Tibial nerve (tissue), 4 donors: ENCODE results near the gene RPS6KL1. TPM values are rescaled to one million over a fixed set of nuclear protein-coding genes. Genes with fewer than 3 reads are reported as not detected.

ENCODE experiments used
- DNase-seq, 2 donors: peaks; one replicate each; pipeline ENCODE4 v3.0.0-alpha.2; 2019; ENCODE audit warnings: low spot score in 2 of 2
- H3K27ac ChIP-seq, 4 donors: fragments of 200-600 bp; sonication (generic) in 3 of 4; one replicate each; pipeline ENCODE4 v1.5.1; 2017 to 2019; ENCODE audit warnings: mild to moderate bottlenecking in 1 of 4
- H3K27me3 ChIP-seq, 2 donors: fragments of 200-600 bp; sonication (generic) in 1 of 2; one replicate each; pipeline versions ENCODE4 v1.5.1 to v1.6.0; 2017 to 2019
- H3K36me3 ChIP-seq, 3 donors: fragments of 200-600 bp; sonication (generic); one replicate each; pipeline ENCODE4 v1.5.1; 2018 to 2019
- H3K4me1 ChIP-seq, 4 donors: fragments of 200-600 bp; sonication (generic) in 3 of 4; one replicate each; pipeline ENCODE4 v1.5.1; 2017 to 2019
- H3K4me3 ChIP-seq, 4 donors: fragments of 200-600 bp; sonication (generic) in 3 of 4; one replicate each; pipeline ENCODE4 v1.5.1; 2017 to 2019; ENCODE audit warnings: mild to moderate bottlenecking in 1 of 4, moderate library complexity in 1 of 4
- H3K9me3 ChIP-seq, 4 donors: fragments of 200-600 bp; sonication (generic) in 3 of 4; one replicate each; pipeline ENCODE4 v1.5.1; 2017 to 2019
- CTCF ChIP-seq, 5 experiments: fragments of 200-600 bp in 3 of 5; fragments of 450-650 bp in 2 of 5; sonication (generic) in 3 of 5; IDR thresholded peaks; one replicate each; pipeline ENCODE4 v1.5.1; 2016 to 2019; ENCODE audit warnings: antibody characterized with exemption in 5 of 5, mild to moderate bottlenecking in 3 of 5, moderate library complexity in 2 of 5
- EP300 ChIP-seq, 2 donors: sonication (generic); formaldehyde crosslinking; IDR thresholded peaks; one replicate each; pipeline ENCODE4 v1.6.1; 2017; ENCODE audit warnings: antibody characterized with exemption in 2 of 2, mild to moderate bottlenecking in 1 of 2
- POLR2A ChIP-seq, 2 donors: fragments of 450-650 bp; IDR thresholded peaks; one replicate each; pipeline ENCODE4 v1.6.1; 2017; ENCODE audit warnings: antibody characterized with exemption in 2 of 2, mild to moderate bottlenecking in 2 of 2, moderate library complexity in 2 of 2
- WGBS, 2 donors: methylation state at CpG; one replicate each; pipeline ENCODE4 v1.1.5; 2018; 5-methylcytosine and 5-hydroxymethylcytosine counted together
- total RNA-seq, 4 donors: library from RNA; depleted of rRNA; stranded (reverse); fragments of >200 nt; gene quantifications; one replicate each; pipeline ENCODE4 v1.1.0, GENCODE V29; 2016

The RPS6KL1 gene
- total RNA-seq, 4 donors from 2014 or later: 2.0 to 20.7 (median 7.7) TPM

GRCh38 chr14:74866708-74867389 lies 56.2 kb downstream of the RPS6KL1 start:
- Histone ChIP-seq H3K9me3 (no peaks in the 10 kb centered on the region), H3K27me3 (no peaks in the 10 kb centered on the region), H3K36me3 (no peaks in the 10 kb centered on the region), H3K4me1 (peaks cover 0 to 10% (median 4%) of the 10 kb centered on the region in 4 donors), H3K27ac (peak overlapping the region in 2 of 4 donors; percentile 1 to 66), H3K4me3 (no peak overlapping the region)
- no peak for TF ChIP-seq CTCF (IDR thresholded peaks at IDR 0.05)
- TF ChIP-seq POLR2A (IDR thresholded peaks at IDR 0.05): no peak
- TF ChIP-seq EP300 (IDR thresholded peaks at IDR 0.05): no peak
- 82 to 83% methylated on average over 3 of the region's 3 CpGs for whole genome bisulfite sequencing, 2 donors
- DNase-seq: no peak

GRCh38 chr14:74865156-74865555 lies 57.9 kb downstream of the RPS6KL1 start:
- 92 to 95% methylated on average over 5 of the region's 5 CpGs for WGBS, 2 donors
- no peaks in the 10 kb centered on the region for H3K36me3 ChIP-seq
- TF ChIP-seq POLR2A (IDR thresholded peaks at IDR 0.05) (no peak), EP300 (IDR thresholded peaks at IDR 0.05) (no peak), CTCF (IDR thresholded peaks at IDR 0.05) (no peak)

GRCh38 chr14:74864198-74864597 lies 58.9 kb downstream of the RPS6KL1 start:
- WGBS, 2 donors: 84 to 90% methylated on average over 9 of the region's 9 CpGs
- TF ChIP-seq CTCF (IDR thresholded peaks at IDR 0.05): no peak
- TF ChIP-seq POLR2A (IDR thresholded peaks at IDR 0.05): no peak
- TF ChIP-seq EP300 (IDR thresholded peaks at IDR 0.05): no peak
- no peak overlapping the region for H3K27ac ChIP-seq
- no peak overlapping the region for H3K4me3 ChIP-seq
- no peaks in the 10 kb centered on the region for H3K27me3 ChIP-seq
- no peak for DNase-seq
- no peaks in the 10 kb centered on the region for H3K9me3 ChIP-seq
- H3K4me1 ChIP-seq: peaks cover 0 to 17% (median 5%) of the 10 kb centered on the region in 4 donors
- no peaks in the 10 kb centered on the region for H3K36me3 ChIP-seq

More at GRCh38 chr14:74865156-74865555, 57.9 kb downstream of the RPS6KL1 start:
- H3K27me3 ChIP-seq: no peaks in the 10 kb centered on the region
- DNase-seq: no peak
- H3K4me1 ChIP-seq: peaks cover 0 to 17% (median 5%) of the 10 kb centered on the region in 4 donors
- H3K9me3 ChIP-seq: no peaks in the 10 kb centered on the region
- H3K4me3 ChIP-seq: no peak overlapping the region
- H3K27ac ChIP-seq: no peak overlapping the region

GRCh38 chr14:74863274-74863673 lies 59.8 kb downstream of the RPS6KL1 start:
- H3K27ac ChIP-seq: no peak overlapping the region
- 60% methylated on average over 6 to 9 of the region's 9 CpGs for WGBS, 2 donors
- no peaks in the 10 kb centered on the region for H3K9me3 ChIP-seq
- no peak for DNase-seq
- H3K27me3 ChIP-seq: no peaks in the 10 kb centered on the region
- H3K36me3 ChIP-seq: no peaks in the 10 kb centered on the region
- no peak overlapping the region for H3K4me3 ChIP-seq
- H3K4me1 ChIP-seq: peaks cover 0 to 17% (median 5%) of the 10 kb centered on the region in 4 donors
- TF ChIP-seq POLR2A (IDR thresholded peaks at IDR 0.05): no peak
- no peak for TF ChIP-seq EP300 (IDR thresholded peaks at IDR 0.05)
- TF ChIP-seq CTCF (IDR thresholded peaks at IDR 0.05): no peak

- H3K27me3 ChIP-seq: no peaks in the 10 kb centered on the region
- no peaks in the 10 kb centered on the region for H3K36me3 ChIP-seq
- peaks cover 0 to 10% (median 0%) of the 10 kb centered on the region in 4 donors for H3K4me1 ChIP-seq
- WGBS, 2 donors: 70 to 73% methylated on average over 3 of the region's 3 CpGs
- TF ChIP-seq POLR2A (IDR thresholded peaks at IDR 0.05) (no peak), CTCF (IDR thresholded peaks at IDR 0.05) (no peak), EP300 (IDR thresholded peaks at IDR 0.05) (no peak)
- no peak overlapping the region for H3K4me3 ChIP-seq
- H3K27ac ChIP-seq: no peak overlapping the region
- no peak for DNase-seq
- H3K9me3 ChIP-seq: no peaks in the 10 kb centered on the region
These were observed 61.3 kb downstream of the RPS6KL1 start for GRCh38 chr14:74861734-74862090.
